H1 (cell line): ENCODE results near the gene DBF4.

Source experiments
- CTCF ChIP-seq, 3 experiments: IDR thresholded peaks; 1 replicate in 2 of 3; 2 replicates in 1 of 3; pipeline versions ENCODE4 v1.5.1 to v1.6.1; 2011; ENCODE audit warnings: low read length in 3 of 3, mild to moderate bottlenecking in 3 of 3, inconsistent platforms in 2 of 3, low read depth in 1 of 3, moderate library complexity in 1 of 3; ENCODE audit not compliant: insufficient read depth in 1 of 3; ENCODE audit errors: control extremely low read depth in 1 of 3
- EP300 ChIP-seq, 2 experiments: IDR thresholded peaks; 1 replicate in 1 of 2; 2 replicates in 1 of 2; pipeline ENCODE4 v1.6.1; 2011 to 2012; ENCODE audit warnings: low read depth in 2 of 2, low read length in 2 of 2, mild to moderate bottlenecking in 2 of 2, borderline replicate concordance in 1 of 2, inconsistent platforms in 1 of 2, moderate library complexity in 1 of 2
- EZH2 ChIP-seq: fragments of 200-600 bp; sonication (generic); IDR thresholded peaks from 2 replicates; pipeline ENCODE4 v1.7.1; 2012; ENCODE audit warnings: low read depth, mild to moderate bottlenecking, moderate library complexity, low read length, inconsistent platforms; ENCODE audit not compliant: severe bottlenecking
- JUND ChIP-seq: IDR thresholded peaks from 2 replicates; pipeline ENCODE4 v1.6.1; 2011; ENCODE audit warnings: mild to moderate bottlenecking, improper control_type of control experiment, low read length
- NANOG ChIP-seq: IDR thresholded peaks from 2 replicates; pipeline ENCODE4 v1.6.1; 2011; ENCODE audit warnings: low read length, low read depth, mild to moderate bottlenecking, inconsistent platforms; ENCODE audit not compliant: insufficient read depth, poor library complexity, severe bottlenecking
- POLR2AphosphoS5 ChIP-seq: IDR thresholded peaks from 2 replicates; pipeline ENCODE4 v1.6.1; 2011; ENCODE audit warnings: low read depth, low read length
- TAF1 ChIP-seq: IDR thresholded peaks from 2 replicates; pipeline ENCODE4 v1.6.1; 2011; ENCODE audit warnings: mild to moderate bottlenecking, low read depth, low read length
- TF ChIP-seq, protein P1 (sequence below): IDR thresholded peaks from 2 replicates; pipeline ENCODE4 v1.6.1; 2012; ENCODE audit warnings: low read length, inconsistent platforms

GRCh38 chr7:87877366-87878040, 1.2 kb downstream of the DBF4 start:
- TF ChIP-seq EZH2 (no peak), JUND (no peak), CTCF (IDR thresholded peaks at IDR 0.05; ENCODE audit: control extremely low read depth in 1 of 3, insufficient read depth in 1 of 3, low read depth in 1 of 3, low read length in 3 of 3) (no peak), POLR2AphosphoS5 (no peak), EP300 (IDR thresholded peaks at IDR 0.05; ENCODE audit: borderline replicate concordance in 1 of 2, low read depth in 2 of 2, low read length in 2 of 2) (no peak), TAF1 (no peak), NANOG (no peak)
- TF ChIP-seq, protein P1, sequence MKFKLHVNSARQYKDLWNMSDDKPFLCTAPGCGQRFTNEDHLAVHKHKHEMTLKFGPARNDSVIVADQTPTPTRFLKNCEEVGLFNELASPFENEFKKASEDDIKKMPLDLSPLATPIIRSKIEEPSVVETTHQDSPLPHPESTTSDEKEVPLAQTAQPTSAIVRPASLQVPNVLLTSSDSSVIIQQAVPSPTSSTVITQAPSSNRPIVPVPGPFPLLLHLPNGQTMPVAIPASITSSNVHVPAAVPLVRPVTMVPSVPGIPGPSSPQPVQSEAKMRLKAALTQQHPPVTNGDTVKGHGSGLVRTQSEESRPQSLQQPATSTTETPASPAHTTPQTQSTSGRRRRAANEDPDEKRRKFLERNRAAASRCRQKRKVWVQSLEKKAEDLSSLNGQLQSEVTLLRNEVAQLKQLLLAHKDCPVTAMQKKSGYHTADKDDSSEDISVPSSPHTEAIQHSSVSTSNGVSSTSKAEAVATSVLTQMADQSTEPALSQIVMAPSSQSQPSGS, result no peak
